ENCODE measurements around the gene MCEE.

- TF ChIP-seq SP1 (IDR thresholded peaks at IDR 0.05) (no peak), HDGF (IDR thresholded peaks at IDR 0.05; ENCODE audit: borderline replicate concordance) (no peak), FOXM1 (IDR thresholded peaks at IDR 0.05; ENCODE audit: borderline replicate concordance) (no peak), CTBP1 (IDR thresholded peaks at IDR 0.05; ENCODE audit: borderline replicate concordance) (no peak), FOXK2 (IDR thresholded peaks at IDR 0.05) (no peak), ARNT (IDR thresholded peaks at IDR 0.05) (no peak), SUZ12 (IDR thresholded peaks at IDR 0.05) (no peak), BHLHE40 (IDR thresholded peaks at IDR 0.05; ENCODE audit: borderline replicate concordance) (no peak), FOXA1 (IDR thresholded peaks at IDR 0.05) (no peak)
These were observed 16.2 kb downstream of the MCEE start for GRCh38 chr2:71113843-71114242.
